SKM-1 treated with dmso at 0.1 percent for 144 hours (cell line): ENCODE results near the gene RNF14.
"Not testable (repeated sequence)": the region's sequence is repeated elsewhere in the genome, so short reads cannot be mapped to it uniquely, and the experiment has no call there.

ENCODE experiments used
- DNase-seq: peaks from one replicate; lab custom pipeline; 2025; ENCODE audit not compliant: unreplicated experiment; lab: John Stamatoyannopoulos, UW

The RNF14 gene

GRCh38 chr5:142012792-142013388 is 44.0 kb downstream of the RNF14 start, which contains the start of gene GNPDA1:
Gene GNPDA1, minus strand, starts transcription at chr5:142013027. Its CDS starts 992 bp downstream, at chr5:142012035.
- DNase-seq, result peak; percentile 49

- no peak for DNase-seq
Observed at GRCh38 chr5:142013734-142014521, 45.0 kb downstream of the RNF14 start.

DNA sequence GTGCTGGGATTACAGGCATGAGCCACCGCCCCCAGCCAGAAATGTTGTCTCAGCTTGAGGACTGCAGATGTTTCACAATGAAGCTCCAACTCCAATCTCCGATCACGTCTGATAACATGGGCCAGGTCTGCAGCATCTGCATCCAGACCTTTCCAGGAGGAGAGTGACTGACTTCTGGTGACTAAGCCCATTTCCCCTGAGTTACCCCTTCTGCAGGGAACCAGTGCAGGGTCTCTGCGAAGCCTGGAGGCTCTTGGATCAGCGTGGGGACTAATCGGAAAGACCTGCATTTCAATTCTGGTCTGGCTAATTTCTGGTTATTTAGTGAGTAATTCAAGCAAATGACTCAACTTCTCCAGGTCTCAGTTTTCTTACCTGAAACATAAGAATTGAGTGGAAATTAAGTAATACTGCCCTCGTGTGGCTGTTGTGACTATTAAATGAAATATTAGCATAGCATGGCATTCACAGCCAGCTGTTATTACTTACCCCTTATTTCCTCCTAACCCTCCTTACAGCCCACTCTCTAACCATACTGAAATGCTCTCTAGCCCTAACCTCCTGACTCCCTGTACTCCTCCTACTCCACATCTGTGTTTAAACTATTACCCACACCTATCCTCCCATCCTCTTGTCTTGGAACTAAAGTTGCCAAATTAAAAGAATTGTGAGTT is 46.1 kb downstream of the RNF14 start:
- peak; percentile 55 for DNase-seq

- DNase-seq, result peak; percentile 88
Observed at GRCh38 chr5:142015781-142016533, 47.1 kb downstream of the RNF14 start.

- DNase-seq, result no peak
Observed at GRCh38 chr5:142016556-142016955, 47.7 kb downstream of the RNF14 start.

DNA sequence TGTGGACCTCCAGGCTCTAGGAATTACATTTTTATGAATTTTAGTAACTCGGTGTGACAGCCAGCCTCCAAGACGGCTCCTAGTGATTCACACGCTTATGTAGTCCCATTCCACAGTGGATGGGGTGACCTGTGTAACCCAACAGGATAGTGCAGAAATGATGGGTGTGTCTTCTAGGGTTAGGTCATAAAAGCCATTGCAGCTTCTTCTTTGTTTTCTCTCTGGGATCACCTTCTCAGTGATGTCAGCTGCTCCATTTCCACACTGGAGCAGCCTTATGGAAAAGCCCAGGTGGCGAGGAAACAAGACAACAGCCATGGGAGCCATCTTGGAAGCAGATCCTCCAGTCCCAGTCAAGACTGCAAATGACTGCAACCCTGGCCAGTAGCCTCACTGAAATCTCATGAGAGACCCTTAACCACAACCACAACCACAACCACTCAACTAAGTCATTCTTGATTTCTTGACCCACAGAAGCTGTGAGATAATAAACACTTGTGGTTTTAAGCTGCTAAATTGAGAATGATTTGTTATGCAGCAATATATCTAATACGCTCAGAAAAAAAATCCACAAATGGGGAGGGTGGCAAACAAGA is 49.0 kb downstream of the RNF14 start:
- DNase-seq, result no peak

DNA sequence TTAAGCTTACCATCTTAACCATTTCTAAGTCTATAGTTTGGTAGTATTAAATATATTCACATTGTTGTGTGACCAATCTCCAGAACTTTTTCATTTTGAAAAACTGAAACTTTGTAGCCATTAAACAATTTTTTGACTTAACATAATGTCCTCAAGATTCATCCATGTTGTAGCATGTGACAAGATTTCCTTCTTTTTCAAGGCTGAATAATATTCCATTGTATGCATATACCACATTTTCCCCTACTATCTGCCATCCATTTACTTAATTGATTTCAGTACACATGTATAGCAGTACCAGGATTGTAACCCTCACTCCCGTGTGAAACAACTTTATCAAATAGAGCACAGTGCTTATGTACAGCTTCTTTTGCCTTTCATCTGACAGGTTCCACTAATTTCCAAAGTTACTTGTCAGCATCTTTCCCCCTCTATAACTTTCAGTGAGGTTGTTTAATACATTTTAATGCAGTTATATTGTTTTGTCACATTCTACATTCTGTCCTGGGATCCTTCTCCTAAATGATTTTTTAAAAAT is 51.3 kb downstream of the RNF14 start:
- DNase-seq, result no peak

GRCh38 chr5:142023836-142024235 is 54.9 kb downstream of the RNF14 start:
- DNase-seq, result no peak

DNA sequence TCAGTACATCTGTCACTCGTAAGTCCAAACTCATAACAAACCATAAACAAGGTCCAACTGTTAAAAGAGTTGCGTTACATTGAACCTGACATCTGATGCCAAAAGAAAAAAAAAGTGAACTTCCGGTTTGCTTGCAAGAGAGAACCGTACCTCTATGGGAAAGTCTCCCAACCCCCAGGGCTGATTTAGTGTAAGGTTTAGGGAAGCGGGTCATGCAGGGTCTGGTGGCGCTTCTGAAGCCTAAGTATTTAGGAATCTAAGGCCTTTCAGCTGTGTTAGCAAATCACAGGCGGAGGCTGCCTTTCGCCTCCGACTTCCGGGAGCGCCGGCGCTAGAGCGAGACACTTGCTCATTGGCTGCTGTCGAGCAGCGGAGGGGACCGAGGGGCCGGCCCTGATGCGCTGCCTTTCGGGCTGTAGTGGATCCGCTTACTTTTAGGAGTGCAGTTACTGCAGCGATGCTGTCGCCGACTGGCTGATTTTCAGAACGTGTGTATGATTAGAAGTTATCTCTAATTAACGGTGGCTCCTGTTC is 55.9 kb downstream of the RNF14 start:
- DNase-seq, result peak; percentile 84

DNA sequence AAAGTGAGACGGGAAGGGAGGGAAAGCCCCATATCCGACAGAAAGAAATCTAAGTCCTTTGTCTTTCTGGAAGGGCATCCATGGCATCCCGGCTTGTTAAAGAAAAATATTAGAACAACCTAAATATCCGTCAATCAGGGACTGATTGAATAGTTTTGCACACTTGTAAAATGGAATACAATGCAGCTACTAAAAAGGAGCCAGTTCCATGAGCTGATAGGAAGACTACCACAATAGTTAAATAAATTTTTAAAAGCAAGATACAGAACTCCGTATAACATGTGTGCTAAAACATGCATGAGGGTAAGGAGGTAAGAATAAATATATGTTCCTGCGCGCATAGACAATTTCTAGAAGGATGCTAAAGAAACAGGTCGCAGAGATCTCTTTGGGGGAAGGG is 56.7 kb downstream of the RNF14 start:
- DNase-seq, result no peak

DNA sequence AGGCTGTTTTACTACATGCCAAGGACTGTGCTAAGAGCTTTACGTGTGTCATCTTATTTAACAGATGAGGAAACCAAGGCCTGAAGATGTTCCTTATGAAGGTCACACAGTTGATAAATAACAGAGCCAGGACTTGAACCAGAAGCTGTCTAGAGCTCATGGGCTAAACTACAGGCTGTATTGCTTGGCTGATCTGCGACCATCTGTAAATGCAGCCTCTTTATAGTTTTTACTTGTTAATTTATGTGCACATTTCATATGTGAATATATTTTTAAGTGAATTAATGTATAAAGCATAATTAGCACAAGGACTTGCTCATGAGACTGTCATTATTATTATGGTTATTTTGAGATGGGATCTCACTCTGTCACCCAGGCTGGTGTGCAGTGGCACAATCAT is 63.2 kb downstream of the RNF14 start:
- no peak for DNase-seq

- no peak for DNase-seq
Observed at GRCh38 chr5:142032747-142033631, 64.1 kb downstream of the RNF14 start.

- not testable (repeated sequence) for DNase-seq
Observed at GRCh38 chr5:142033632-142034567, 65.0 kb downstream of the RNF14 start.

- DNase-seq, result no peak
Observed at GRCh38 chr5:142034994-142035393, 66.1 kb downstream of the RNF14 start.

DNA sequence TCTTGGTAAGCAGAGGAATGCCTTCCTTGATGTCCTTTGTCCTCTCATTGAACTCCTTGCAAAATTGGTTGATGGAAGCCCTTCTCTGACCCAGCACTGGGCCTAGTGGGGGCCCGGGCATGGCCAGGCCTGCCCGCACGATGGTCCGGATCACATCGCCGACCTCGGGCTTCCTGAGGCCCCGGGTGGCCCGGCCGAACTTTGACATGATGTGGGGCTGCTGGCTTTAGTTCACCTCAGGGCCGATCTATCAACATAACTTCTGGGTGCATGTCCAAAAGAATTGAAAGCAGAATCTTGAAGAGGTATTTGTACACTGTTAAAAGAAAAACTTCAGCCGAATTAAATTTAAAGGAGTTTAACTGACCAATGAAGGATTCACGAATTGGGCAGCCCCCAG is 68.0 kb downstream of the RNF14 start:
- no peak for DNase-seq

DNA sequence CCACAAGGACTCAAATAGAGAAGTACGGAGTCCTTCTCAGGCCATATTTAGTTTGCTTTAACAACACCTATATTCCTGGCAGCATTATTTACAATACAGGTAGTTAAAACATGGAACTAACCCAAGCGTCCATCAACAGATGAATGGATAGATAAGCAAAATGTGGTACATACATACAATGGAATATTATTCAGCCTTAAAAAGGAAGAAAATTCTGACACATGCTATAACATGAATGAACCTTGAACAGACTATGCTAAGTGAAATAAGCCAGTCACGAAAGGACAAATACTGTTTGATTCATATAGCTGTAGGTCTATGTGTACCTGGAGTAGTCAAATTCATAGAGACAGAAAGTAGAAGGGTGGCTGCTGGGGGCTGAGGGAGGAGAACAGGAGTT is 68.7 kb downstream of the RNF14 start:
- DNase-seq, result not testable (repeated sequence)

GRCh38 chr5:142038735-142039134 is 69.8 kb downstream of the RNF14 start:
- no peak for DNase-seq
